HL-60 (cell line): Measurements from ENCODE around the gene PROZ.

ENCODE experiments used
- DNase-seq, 2 experiments: peaks; one replicate each; pipeline ENCODE4 v3.0.0-alpha.2; 2010 to 2020; ENCODE audit warnings: low read depth in 1 of 2, low spot score in 1 of 2
- H3K27ac ChIP-seq: fragments of 250-450 bp; sonication (Bioruptor Pico); replicated peaks from 2 replicates; pipeline ENCODE4 v1.5.1; 2020; ENCODE audit warnings: mild to moderate bottlenecking, moderate library complexity
- H3K27me3 ChIP-seq: fragments of 250-450 bp; sonication (Bioruptor Pico); 2 replicates; pipeline ENCODE4 v1.5.1; 2021; ENCODE audit warnings: mild to moderate bottlenecking, moderate library complexity; ENCODE audit not compliant: insufficient read depth, poor library complexity, severe bottlenecking
- H3K4me3 ChIP-seq: replicated peaks from 2 replicates; pipeline ENCODE4 v1.5.1; 2011; ENCODE audit warnings: mild to moderate bottlenecking, control low read depth, low read length; ENCODE audit not compliant: insufficient read depth
- CTCF ChIP-seq: IDR thresholded peaks from one replicate; pipeline ENCODE4 v1.5.1; 2011; ENCODE audit warnings: low read length, control low read depth, inconsistent platforms; ENCODE audit not compliant: insufficient read depth
- GABPA ChIP-seq: IDR thresholded peaks from 2 replicates; pipeline ENCODE4 v1.6.1; 2012; ENCODE audit warnings: low read depth
- POLR2AphosphoS5 ChIP-seq: IDR thresholded peaks from 2 replicates; pipeline ENCODE4 v1.6.1; 2012; ENCODE audit warnings: low read depth
- REST ChIP-seq: IDR thresholded peaks from 2 replicates; pipeline ENCODE4 v1.6.1; 2012; ENCODE audit warnings: low read depth; ENCODE audit not compliant: insufficient replicate concordance
- SPI1 ChIP-seq: IDR thresholded peaks from 2 replicates; pipeline ENCODE4 v1.6.1; 2012; ENCODE audit warnings: low read depth, mild to moderate bottlenecking, borderline replicate concordance

PROZ gene

GRCh38 chr13:113207460-113207859 lies 49.0 kb downstream of the PROZ start:
- H3K27ac ChIP-seq, result peak overlapping the region; percentile 100
- no peaks in the 10 kb centered on the region for H3K27me3 ChIP-seq
- peak overlapping the region; percentile 94 for H3K4me3 ChIP-seq
- no peak for TF ChIP-seq CTCF
- TF ChIP-seq SPI1, result no peak
- no peak for TF ChIP-seq POLR2AphosphoS5
- no peak for DNase-seq

DNA sequence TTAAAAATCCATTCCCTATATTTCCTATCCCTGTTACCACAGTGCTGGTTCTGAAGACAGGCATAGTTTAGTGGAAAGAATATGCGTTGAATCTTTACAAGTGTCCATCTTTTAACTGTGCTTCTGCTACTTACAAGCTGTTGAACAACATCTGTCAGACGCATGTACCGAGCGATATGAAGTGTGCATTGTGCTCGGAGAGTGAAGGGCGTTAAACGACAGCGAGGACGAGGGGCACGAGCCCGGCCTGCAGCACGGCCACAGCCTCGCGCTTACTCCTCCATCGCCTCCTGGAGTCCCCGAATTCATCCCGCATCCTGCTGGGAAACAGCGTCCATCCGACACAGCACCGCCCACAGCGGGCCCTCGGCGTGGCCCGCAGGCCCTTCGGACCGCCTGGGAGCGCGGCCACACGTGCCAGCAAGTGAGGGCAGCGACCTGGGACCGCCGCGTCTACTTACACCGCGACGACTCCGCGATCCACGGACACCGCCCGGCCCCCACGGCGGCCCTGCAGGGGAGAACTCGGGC lies 49.5 kb downstream of the PROZ start:
- Histone ChIP-seq H3K4me3 (peak overlapping the region; percentile 94), H3K27me3 (no peaks in the 10 kb centered on the region), H3K27ac (peak overlapping the region; percentile 100)
- no peak for TF ChIP-seq POLR2AphosphoS5
- TF ChIP-seq CTCF, result no peak
- no peak for TF ChIP-seq GABPA
- no peak for TF ChIP-seq REST
- no peak for TF ChIP-seq SPI1
- DNase-seq, result peak in 1 of 2 experiments; percentile 30

DNA sequence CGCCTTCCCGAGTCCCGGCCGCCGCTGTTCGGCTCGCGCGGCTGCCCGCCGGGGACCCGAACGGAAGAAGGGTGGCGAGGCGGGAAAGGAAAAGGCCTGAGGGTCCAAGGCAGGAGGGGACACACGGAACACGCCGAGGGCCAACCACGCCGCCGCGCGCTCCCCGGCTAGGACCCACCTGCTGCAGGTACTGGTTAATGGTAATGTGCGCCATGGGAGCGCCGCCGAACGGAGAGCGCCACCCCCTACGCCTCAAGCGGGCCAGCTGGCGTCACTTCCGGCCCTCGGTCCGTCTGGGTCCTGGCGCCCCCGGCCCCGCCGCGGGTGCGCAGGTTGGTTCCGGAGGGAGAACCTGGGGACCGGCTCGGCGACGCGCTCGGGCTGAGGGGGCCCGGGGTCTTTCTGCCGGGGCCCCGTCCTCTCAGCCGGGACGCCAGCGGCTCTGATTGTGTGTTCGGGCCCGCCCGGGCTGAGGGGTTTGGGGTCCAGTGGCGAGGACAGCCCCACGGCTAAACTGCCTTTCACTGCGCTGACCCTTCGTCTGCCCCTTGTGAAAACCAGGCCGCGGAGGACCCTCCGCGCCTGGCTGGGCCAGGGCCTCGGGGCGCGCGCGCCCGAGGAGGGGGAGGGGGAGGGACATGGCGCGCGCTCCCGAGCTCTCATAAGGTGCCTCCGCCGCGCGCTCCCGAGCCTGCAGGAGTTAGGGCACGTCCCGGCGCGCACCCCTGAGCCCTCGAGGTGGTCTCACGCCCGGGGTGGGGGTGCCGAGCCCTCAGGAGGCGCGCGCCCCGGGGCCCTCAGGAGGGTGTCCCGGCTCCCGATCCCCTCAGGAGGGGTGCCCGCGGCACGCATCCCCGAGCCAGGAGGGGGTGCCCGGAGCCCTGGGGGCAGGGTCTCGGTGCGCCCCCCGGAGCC lies 50.2 kb downstream of the PROZ start, which contains the start of gene PCID2:
TSS of gene PCID2 (minus strand) at position 249 of the 915 bp plus-strand sequence. CDS start at position 214, 35 bp downstream.
- H3K4me3 ChIP-seq, result peak within 1 kb of the TSS; percentile 94
- peak; percentile 74 to 90 for DNase-seq
- H3K27me3 ChIP-seq, result no peaks in the 10 kb centered on the region
- peak within 1 kb of the TSS; percentile 100 for H3K27ac ChIP-seq
- TF ChIP-seq REST (peak; percentile 39), GABPA (peak; percentile 97), SPI1 (no peak), CTCF (no peak), POLR2AphosphoS5 (peak; percentile 86)
